GM12865 (cell line): ENCODE measurements around the gene LRRC8C.

Experiments
- DNase-seq: peaks from one replicate; pipeline ENCODE4 v3.0.0; 2010; ENCODE audit warnings: low read depth
- H3K4me3 ChIP-seq: 2 replicates; pipeline ENCODE4 v1.5.1; 2011; ENCODE audit warnings: mild to moderate bottlenecking, low read depth, low read length, control low read depth
- CTCF ChIP-seq: IDR thresholded peaks from 2 replicates; pipeline ENCODE4 v1.5.1; 2011; ENCODE audit warnings: low read length, control low read depth, low read depth, inconsistent platforms; ENCODE audit not compliant: insufficient read depth; ENCODE audit errors: missing control alignments

The LRRC8C gene

GRCh38 chr1:89760496-89760895 is 127.6 kb downstream of the LRRC8C start:
- no peak for TF ChIP-seq CTCF
- H3K4me3 ChIP-seq, result no peak overlapping the region
- DNase-seq, result no peak

- no peak overlapping the region for H3K4me3 ChIP-seq
- no peak for TF ChIP-seq CTCF
- no peak for DNase-seq
Measured at GRCh38 chr1:89761338-89761737, 128.4 kb downstream of the LRRC8C start.

GRCh38 chr1:89761901-89762300 is 129.0 kb downstream of the LRRC8C start:
- H3K4me3 ChIP-seq, result no peak overlapping the region
- TF ChIP-seq CTCF, result no peak
- no peak for DNase-seq

GRCh38 chr1:89762386-89762778 is 129.5 kb downstream of the LRRC8C start:
- DNase-seq, result peak; percentile 23
- peak overlapping the region; percentile 23 for H3K4me3 ChIP-seq
- TF ChIP-seq CTCF, result no peak

GRCh38 chr1:89762779-89763648 is 130.1 kb downstream of the LRRC8C start:
- DNase-seq, result peak; percentile 88

GRCh38 chr1:89763649-89763986 is 130.7 kb downstream of the LRRC8C start:
- no peak for TF ChIP-seq CTCF
- peak overlapping the region; percentile 32 for H3K4me3 ChIP-seq
- DNase-seq, result no peak

More at GRCh38 chr1:89762779-89763648, 130.1 kb downstream of the LRRC8C start:
- H3K4me3 ChIP-seq, result peak overlapping the region; percentile 32
- TF ChIP-seq CTCF, result peak; percentile 98

- no peak overlapping the region for H3K4me3 ChIP-seq
- no peak for DNase-seq
- TF ChIP-seq CTCF, result no peak
Measured at GRCh38 chr1:89765774-89766173, 132.9 kb downstream of the LRRC8C start.
